K562 (cell line): ENCODE results near the gene XPNPEP1. TPM values are rescaled to one million over a fixed set of nuclear protein-coding genes. Genes with fewer than 3 reads are reported as not detected.
A peak's percentile ranks its signal among the peaks of the same experiment; 100 is the strongest.

Source experiments
- ATAC-seq: fragments of 200-7000 bp; cut with Tn5 transposase; 3 replicates; pipeline ENCODE4 v1.9.1; 2020; ENCODE audit warnings: moderate library complexity
- BruUV-seq: library from RNA; stranded (reverse); fragments of 400-500 nt; replicated peaks from 2 replicates; lab custom pipeline; 2021; lab: Mats Ljungman, UMichigan
- CTCF ChIA-PET: fragments of 300-600 bp; formaldehyde crosslinking; extraction: SDS; loops from one replicate; lab custom pipeline; 2021; ENCODE audit warnings: low intra/inter-chr PET ratio; lab: Yijun Ruan, JAX
- POLR2A ChIA-PET: fragments of 300-600, 350-650 bp; sonication (Branson Sonifier 250); formaldehyde crosslinking; extraction: SDS; loops from one replicate; lab custom pipeline; 2021; ENCODE audit warnings: antibody characterized with exemption, inconsistent platforms; lab: Yijun Ruan, JAX
- DNase-seq, 4 experiments: peaks; one replicate each; pipeline versions ENCODE4 v3.0.0 to v3.0.0-alpha.2; 2011 to 2018; ENCODE audit warnings: low spot score in 3 of 4, mixed read lengths in 3 of 4; ENCODE audit errors: extremely low read depth in 1 of 4
- FAIRE-seq: peaks from 2 replicates; lab custom pipeline; 2011; peaks lifted over from hg19 to GRCh38; lab: Jason Lieb, UNC
- H2AFZ ChIP-seq: 2 replicates; pipeline ENCODE4 v1.6.0; 2011; ENCODE audit warnings: low read depth, low read length, control low read depth, inconsistent platforms
- H3K27ac ChIP-seq: fragments of 200-600 bp; 3 replicates; pipeline ENCODE4 v1.8.0; 2011; ENCODE audit warnings: low read depth, mild to moderate bottlenecking, control low read depth, inconsistent platforms, low read length, moderate library complexity, mixed read lengths; ENCODE audit errors: extremely low read depth
- H3K27me3 ChIP-seq, 2 experiments: fragments of 300-600 bp in 1 of 2; 2 replicates in 1 of 2; 3 replicates in 1 of 2; pipeline versions ENCODE4 v1.6.0 to v1.8.0; 2011; ENCODE audit warnings: inconsistent platforms in 2 of 2, low read length in 2 of 2, mild to moderate bottlenecking in 1 of 2, mixed read lengths in 1 of 2, moderate library complexity in 1 of 2; ENCODE audit not compliant: control insufficient read depth in 2 of 2, insufficient read depth in 2 of 2
- H3K36me3 ChIP-seq: fragments of 300-600 bp; 3 replicates; pipeline ENCODE4 v1.8.0; 2011; ENCODE audit warnings: mild to moderate bottlenecking, low read length, inconsistent platforms; ENCODE audit not compliant: control insufficient read depth, insufficient read depth
- H3K4me1 ChIP-seq, 2 experiments: fragments of 200-600 bp in 1 of 2; replicated peaks in 1 of 2; 2 replicates in 1 of 2; 3 replicates in 1 of 2; pipeline versions ENCODE4 v1.5.1 to v1.8.0; 2011; ENCODE audit warnings: inconsistent platforms in 2 of 2, low read length in 2 of 2, mild to moderate bottlenecking in 1 of 2, mixed read lengths in 1 of 2, moderate library complexity in 1 of 2; ENCODE audit not compliant: control insufficient read depth in 2 of 2, insufficient read depth in 2 of 2
- H3K4me2 ChIP-seq: 2 replicates; pipeline ENCODE4 v1.6.1; 2011; ENCODE audit warnings: low read length, control low read depth, inconsistent platforms, mixed read lengths; ENCODE audit not compliant: insufficient read depth
- H3K4me3 ChIP-seq: fragments of 200-600 bp; sonication (generic), shearing (Covaris generic); 2 replicates; pipeline ENCODE4 v1.5.1; 2016; ENCODE audit warnings: control low read depth, inconsistent platforms
- H3K79me2 ChIP-seq: fragments of 200-600 bp; 3 replicates; pipeline ENCODE4 v1.8.0; 2011; ENCODE audit warnings: low read length, inconsistent platforms; ENCODE audit not compliant: control insufficient read depth, insufficient read depth
- H3K9ac ChIP-seq, 2 experiments: 2 replicates each; pipeline versions ENCODE4 v1.6.0 to v1.6.1; 2011; ENCODE audit warnings: low read depth in 2 of 2, low read length in 2 of 2, control low read depth in 1 of 2, inconsistent platforms in 1 of 2, mild to moderate bottlenecking in 1 of 2, mixed read lengths in 1 of 2; ENCODE audit not compliant: insufficient read depth in 1 of 2
- H3K9me1 ChIP-seq: one replicate; pipeline ENCODE4 v1.6.0; 2011; ENCODE audit warnings: inconsistent platforms, mild to moderate bottlenecking, low read length, moderate library complexity; ENCODE audit not compliant: control insufficient read depth, insufficient read depth
- H3K9me3 ChIP-seq: replicated peaks from 2 replicates; pipeline ENCODE4 v1.5.1; 2011; ENCODE audit warnings: low read depth, low read length, inconsistent platforms; ENCODE audit not compliant: control insufficient read depth, insufficient read depth
- H4K20me1 ChIP-seq: replicated peaks from 2 replicates; pipeline ENCODE4 v1.6.1; 2011; ENCODE audit warnings: low read length, inconsistent platforms, mixed read lengths; ENCODE audit not compliant: control insufficient read depth, insufficient read depth
- KHSRP ChIP-seq: fragments of 450-650 bp; IDR thresholded peaks from 2 replicates; pipeline ENCODE4 v1.6.1; 2017
- MED1 ChIP-seq: sonication (generic); formaldehyde crosslinking; IDR thresholded peaks from 2 replicates; pipeline ENCODE4 v1.8.1; 2023; ENCODE audit warnings: missing genetic modification reagents, borderline replicate concordance
- SMAD1 ChIP-seq: fragments of 150-350 bp; IDR thresholded peaks from 2 replicates; pipeline ENCODE4 v1.6.1; 2014; ENCODE audit warnings: low read length, low read depth; ENCODE audit not compliant: partially characterized antibody
- SP1 ChIP-seq: sonication (generic); formaldehyde crosslinking; IDR thresholded peaks from 2 replicates; pipeline ENCODE4 v1.8.1; 2022; ENCODE audit warnings: mild to moderate bottlenecking, missing genetic modification reagents
- YY1 ChIP-seq, 3 experiments: IDR thresholded peaks; 2 replicates each; pipeline ENCODE4 v1.6.1; 2011; ENCODE audit warnings: low read length in 2 of 3, mild to moderate bottlenecking in 2 of 3, moderate library complexity in 2 of 3, borderline replicate concordance in 1 of 3, control low read depth in 1 of 3, low read depth in 1 of 3; ENCODE audit not compliant: insufficient read depth in 3 of 3, insufficient replicate concordance in 2 of 3, control insufficient read depth in 1 of 3, insufficient read length in 1 of 3; ENCODE audit errors: extremely low read depth in 1 of 3
- ZNF197 ChIP-seq: fragments of 200-800 bp; sonication (Bioruptor generic); IDR thresholded peaks from 2 replicates; pipeline ENCODE4 v1.6.1; 2016; ENCODE audit warnings: low read depth, missing genetic modification characterization, missing compliant biosample characterization
- whole genome bisulfite sequencing: fragments of 100-300 bp; shearing (Covaris generic); methylation state at CpG from one replicate; pipeline ENCODE4 v1.1.6; 2016; ENCODE audit warnings: low coverage, mixed read lengths; ENCODE audit not compliant: insufficient coverage; ENCODE audit errors: missing lambda C conversion rate; 5-methylcytosine and 5-hydroxymethylcytosine counted together
- in situ Hi-C: fragments of 300-500 bp; cut with MboI; formaldehyde crosslinking; loops from 4 replicates; pipeline ENCODE4 v1.15.0; 2018; ENCODE audit warnings: inconsistent platforms, mixed read lengths
- intact Hi-C: fragments of 100-400 bp; cut with micrococcal nuclease; formaldehyde crosslinking; loops from 2 replicates; pipeline ENCODE4 v1.14.2; 2022
- polyA plus RNA-seq, 8 experiments: library from polyadenylated mRNA; depleted of rRNA in 4 of 8; stranded (reverse) in 5 of 8; unstranded in 3 of 8; fragments of >200 nt; fragmentation: Nextera tagmentation in 2 of 8; fragmentation: Illumina TruSeq in 1 of 8; extraction: Ambion mirVana in 2 of 8; extraction: Trizol in 1 of 8; gene quantifications; 2 replicates each; pipeline versions ENCODE4 v1.2.1 to v1.2.3, GENCODE V29; 2011 to 2014; ENCODE audit warnings: inconsistent platforms in 1 of 8, missing spikeins in 1 of 8
- total RNA-seq, 7 experiments: library from RNA; depleted of rRNA in 6 of 7; stranded (reverse); fragments of >200 nt in 6 of 7; fragmentation: Illumina TruSeq in 2 of 7; extraction: Trizol in 2 of 7; gene quantifications; 2 replicates each; pipeline versions ENCODE4 v1.2.1 to v1.2.3, GENCODE V29; 2011 to 2021; ENCODE audit warnings: low replicate concordance in 1 of 7
- TF ChIP-seq, protein P1 (sequence below): fragments of 450-650 bp; IDR thresholded peaks from 2 replicates; pipeline ENCODE4 v1.6.1; 2017; ENCODE audit warnings: mild to moderate bottlenecking, moderate library complexity
- TF ChIP-seq, protein P2 (sequence below): fragments of 250-450 bp; sonication (Bioruptor Pico); IDR thresholded peaks from 2 replicates; pipeline ENCODE4 v1.5.1; 2021; ENCODE audit warnings: mild to moderate bottlenecking
- TF ChIP-seq, protein P3 (sequence below): IDR thresholded peaks from 3 replicates; pipeline ENCODE4 v1.6.1; 2011; ENCODE audit warnings: borderline replicate concordance, mild to moderate bottlenecking, moderate library complexity; ENCODE audit not compliant: insufficient read length; ENCODE audit errors: extremely low read depth
- TF ChIP-seq, protein P4 (sequence below): IDR thresholded peaks from 2 replicates; pipeline ENCODE4 v1.6.1; 2016; ENCODE audit warnings: missing genetic modification characterization, missing compliant biosample characterization

XPNPEP1 gene
- total and polyA plus RNA-seq, 9 of the 15 experiments (the other 6 are each of a cell fraction or from before 2014, with no cell fraction given), result 24.2 to 93.5 (median 40.1) TPM

DNA sequence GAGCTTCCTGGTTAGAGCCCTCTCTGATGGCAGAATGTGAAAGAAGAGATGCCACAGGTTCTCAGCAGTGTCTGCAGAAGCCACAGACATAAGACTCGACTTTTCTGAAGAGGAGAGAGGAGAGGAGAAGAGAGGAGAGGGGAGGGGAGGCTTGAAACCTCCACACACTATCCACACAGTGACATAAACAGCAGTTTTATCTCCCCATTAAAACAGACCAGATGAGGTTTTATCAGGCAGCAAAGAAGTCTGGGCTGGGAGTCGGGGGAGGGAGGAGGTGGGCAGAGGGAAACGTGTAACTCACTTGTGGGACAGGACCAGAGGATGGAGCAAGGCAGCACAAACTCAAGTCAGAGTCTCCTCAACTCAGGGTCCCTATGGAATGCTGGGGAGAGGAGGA is 76.5 kb downstream of the XPNPEP1 start:
- intact Hi-C loops, result no loop called here
- no TSS peak for BruUV-seq
- TF ChIP-seq, protein P1, sequence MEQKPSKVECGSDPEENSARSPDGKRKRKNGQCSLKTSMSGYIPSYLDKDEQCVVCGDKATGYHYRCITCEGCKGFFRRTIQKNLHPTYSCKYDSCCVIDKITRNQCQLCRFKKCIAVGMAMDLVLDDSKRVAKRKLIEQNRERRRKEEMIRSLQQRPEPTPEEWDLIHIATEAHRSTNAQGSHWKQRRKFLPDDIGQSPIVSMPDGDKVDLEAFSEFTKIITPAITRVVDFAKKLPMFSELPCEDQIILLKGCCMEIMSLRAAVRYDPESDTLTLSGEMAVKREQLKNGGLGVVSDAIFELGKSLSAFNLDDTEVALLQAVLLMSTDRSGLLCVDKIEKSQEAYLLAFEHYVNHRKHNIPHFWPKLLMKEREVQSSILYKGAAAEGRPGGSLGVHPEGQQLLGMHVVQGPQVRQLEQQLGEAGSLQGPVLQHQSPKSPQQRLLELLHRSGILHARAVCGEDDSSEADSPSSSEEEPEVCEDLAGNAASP, result no peak
- TF ChIP-seq YY1 (IDR thresholded peaks at IDR 0.05; ENCODE audit: borderline replicate concordance in 1 of 3, control insufficient read depth in 1 of 3, extremely low read depth in 1 of 3, insufficient read depth in 3 of 3, insufficient read length in 1 of 3, insufficient replicate concordance in 2 of 3, low read depth in 1 of 3, low read length in 2 of 3), result no peak
- no peak for TF ChIP-seq MED1 (CRISPR knock-in tag)
- TF ChIP-seq, protein P2, sequence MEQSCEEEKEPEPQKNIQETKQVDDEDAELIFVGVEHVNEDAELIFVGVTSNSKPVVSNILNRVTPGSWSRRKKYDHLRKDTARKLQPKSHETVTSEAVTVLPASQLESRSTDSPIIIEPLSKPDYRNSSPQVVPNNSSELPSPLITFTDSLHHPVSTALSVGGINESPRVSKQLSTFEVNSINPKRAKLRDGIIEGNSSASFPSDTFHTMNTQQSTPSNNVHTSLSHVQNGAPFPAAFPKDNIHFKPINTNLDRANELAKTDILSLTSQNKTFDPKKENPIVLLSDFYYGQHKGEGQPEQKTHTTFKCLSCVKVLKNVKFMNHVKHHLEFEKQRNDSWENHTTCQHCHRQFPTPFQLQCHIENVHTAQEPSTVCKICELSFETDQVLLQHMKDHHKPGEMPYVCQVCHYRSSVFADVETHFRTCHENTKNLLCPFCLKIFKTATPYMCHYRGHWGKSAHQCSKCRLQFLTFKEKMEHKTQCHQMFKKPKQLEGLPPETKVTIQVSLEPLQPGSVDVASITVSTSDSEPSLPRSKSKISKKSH (CRISPR knock-in tag), result no peak
- TF ChIP-seq KHSRP, result no peak
- TF ChIP-seq ZNF197, result no peak
- TF ChIP-seq, protein P3, sequence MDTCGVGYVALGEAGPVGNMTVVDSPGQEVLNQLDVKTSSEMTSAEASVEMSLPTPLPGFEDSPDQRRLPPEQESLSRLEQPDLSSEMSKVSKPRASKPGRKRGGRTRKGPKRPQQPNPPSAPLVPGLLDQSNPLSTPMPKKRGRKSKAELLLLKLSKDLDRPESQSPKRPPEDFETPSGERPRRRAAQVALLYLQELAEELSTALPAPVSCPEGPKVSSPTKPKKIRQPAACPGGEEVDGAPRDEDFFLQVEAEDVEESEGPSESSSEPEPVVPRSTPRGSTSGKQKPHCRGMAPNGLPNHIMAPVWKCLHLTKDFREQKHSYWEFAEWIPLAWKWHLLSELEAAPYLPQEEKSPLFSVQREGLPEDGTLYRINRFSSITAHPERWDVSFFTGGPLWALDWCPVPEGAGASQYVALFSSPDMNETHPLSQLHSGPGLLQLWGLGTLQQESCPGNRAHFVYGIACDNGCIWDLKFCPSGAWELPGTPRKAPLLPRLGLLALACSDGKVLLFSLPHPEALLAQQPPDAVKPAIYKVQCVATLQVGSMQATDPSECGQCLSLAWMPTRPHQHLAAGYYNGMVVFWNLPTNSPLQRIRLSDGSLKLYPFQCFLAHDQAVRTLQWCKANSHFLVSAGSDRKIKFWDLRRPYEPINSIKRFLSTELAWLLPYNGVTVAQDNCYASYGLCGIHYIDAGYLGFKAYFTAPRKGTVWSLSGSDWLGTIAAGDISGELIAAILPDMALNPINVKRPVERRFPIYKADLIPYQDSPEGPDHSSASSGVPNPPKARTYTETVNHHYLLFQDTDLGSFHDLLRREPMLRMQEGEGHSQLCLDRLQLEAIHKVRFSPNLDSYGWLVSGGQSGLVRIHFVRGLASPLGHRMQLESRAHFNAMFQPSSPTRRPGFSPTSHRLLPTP, result no peak
- TF ChIP-seq, protein P4, sequence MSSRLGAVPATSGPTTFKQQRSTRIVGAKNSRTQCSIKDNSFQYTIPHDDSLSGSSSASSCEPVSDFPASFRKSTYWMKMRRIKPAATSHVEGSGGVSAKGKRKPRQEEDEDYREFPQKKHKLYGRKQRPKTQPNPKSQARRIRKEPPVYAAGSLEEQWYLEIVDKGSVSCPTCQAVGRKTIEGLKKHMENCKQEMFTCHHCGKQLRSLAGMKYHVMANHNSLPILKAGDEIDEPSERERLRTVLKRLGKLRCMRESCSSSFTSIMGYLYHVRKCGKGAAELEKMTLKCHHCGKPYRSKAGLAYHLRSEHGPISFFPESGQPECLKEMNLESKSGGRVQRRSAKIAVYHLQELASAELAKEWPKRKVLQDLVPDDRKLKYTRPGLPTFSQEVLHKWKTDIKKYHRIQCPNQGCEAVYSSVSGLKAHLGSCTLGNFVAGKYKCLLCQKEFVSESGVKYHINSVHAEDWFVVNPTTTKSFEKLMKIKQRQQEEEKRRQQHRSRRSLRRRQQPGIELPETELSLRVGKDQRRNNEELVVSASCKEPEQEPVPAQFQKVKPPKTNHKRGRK (tag), result no peak
- no peak for TF ChIP-seq SMAD1
- no peak for TF ChIP-seq SP1 (CRISPR knock-in tag)

More for the DNA sequence above, 76.5 kb downstream of the XPNPEP1 start:
- H2AFZ ChIP-seq, result no peak overlapping the region
- no peaks in the 10 kb centered on the region for H4K20me1 ChIP-seq
- no peak overlapping the region for H3K9ac ChIP-seq
- H3K27ac ChIP-seq, result no peak overlapping the region
- 0% methylated on average over 3 of the region's 3 CpGs for WGBS
- H3K9me1 ChIP-seq, result no peaks in the 10 kb centered on the region
- ChIA-PET CTCF (no interaction called here), POLR2A (no interaction called here)
- DNase-seq, result peak in 1 of 4 experiments; percentile 2
- no peaks in the 10 kb centered on the region for H3K9me3 ChIP-seq
- no peak for ATAC-seq
- no peaks in the 10 kb centered on the region for H3K36me3 ChIP-seq
- in situ Hi-C loops, result no loop called here
- no peak for FAIRE-seq
- H3K4me3 ChIP-seq, result no peak overlapping the region
- H3K4me2 ChIP-seq, result no peak overlapping the region
- peaks cover 0 to 4% of the 10 kb centered on the region in 2 experiments; a peak in 3 of 5 replicates for H3K27me3 ChIP-seq
- H3K79me2 ChIP-seq, result no peaks in the 10 kb centered on the region
- no peaks in the 10 kb centered on the region for H3K4me1 ChIP-seq
